K562 (cell line): ENCODE results near the gene MTERF4.

Experiments used
- CBX5 ChIP-seq: IDR thresholded peaks from 2 replicates; pipeline ENCODE4 v1.6.1; 2014; ENCODE audit warnings: low read depth, borderline replicate concordance
- FOXA1 ChIP-seq: fragments of 450-650 bp; IDR thresholded peaks from 2 replicates; pipeline ENCODE4 v1.6.1; 2016; ENCODE audit warnings: mild to moderate bottlenecking, borderline replicate concordance
- FOXJ3 ChIP-seq: sonication (generic); formaldehyde crosslinking; IDR thresholded peaks from 2 replicates; pipeline ENCODE4 v1.4.0; 2020; ENCODE audit warnings: mild to moderate bottlenecking, missing genetic modification reagents
- GTF2F1 ChIP-seq: IDR thresholded peaks from 2 replicates; pipeline ENCODE4 v1.6.1; 2011; ENCODE audit warnings: low read depth, low read length, improper control_type of control experiment
- HDGF ChIP-seq: fragments of 450-650 bp; IDR thresholded peaks from 2 replicates; pipeline ENCODE4 v1.6.1; 2016
- RAD21 ChIP-seq, 2 experiments: fragments of 250-450 bp in 1 of 2; fragments of 450-650 bp in 1 of 2; sonication (Bioruptor Pico) in 1 of 2; formaldehyde crosslinking in 1 of 2; IDR thresholded peaks in 1 of 2; conservative IDR thresholded peaks in 1 of 2; 2 replicates each; pipeline versions ENCODE4 v1.4.0 to v1.8.0; 2020 to 2022; ENCODE audit warnings: mild to moderate bottlenecking in 2 of 2, moderate library complexity in 1 of 2
- TCF7L2 ChIP-seq: fragments of 150-350 bp; IDR thresholded peaks from 2 replicates; pipeline ENCODE4 v1.6.1; 2016; ENCODE audit warnings: low read depth, mild to moderate bottlenecking, low read length, moderate library complexity
- YY1 ChIP-seq, 3 experiments: IDR thresholded peaks; 2 replicates each; pipeline ENCODE4 v1.6.1; 2011; ENCODE audit warnings: low read length in 2 of 3, mild to moderate bottlenecking in 2 of 3, moderate library complexity in 2 of 3, borderline replicate concordance in 1 of 3, control low read depth in 1 of 3, low read depth in 1 of 3; ENCODE audit not compliant: insufficient read depth in 3 of 3, insufficient replicate concordance in 2 of 3, control insufficient read depth in 1 of 3, insufficient read length in 1 of 3; ENCODE audit errors: extremely low read depth in 1 of 3
- TF ChIP-seq, protein P1 (sequence below), 3 experiments: IDR thresholded peaks in 2 of 3; conservative IDR thresholded peaks in 1 of 3; 2 replicates each; pipeline ENCODE4 v1.5.1; 2011 to 2012; ENCODE audit warnings: low read length in 3 of 3, mild to moderate bottlenecking in 3 of 3, control low read depth in 2 of 3, improper control_type of control experiment in 1 of 3, inconsistent platforms in 1 of 3, low read depth in 1 of 3, mixed read lengths in 1 of 3, moderate library complexity in 1 of 3; ENCODE audit not compliant: insufficient read depth in 2 of 3
- TF ChIP-seq, protein P2 (sequence below): fragments of 450-650 bp; formaldehyde crosslinking; IDR thresholded peaks from 2 replicates; pipeline ENCODE4 v1.4.0; 2022; ENCODE audit warnings: missing genetic modification characterization
- TF ChIP-seq, protein P3 (sequence below): fragments of 250-450 bp; sonication (Bioruptor Pico); IDR thresholded peaks from 2 replicates; pipeline ENCODE4 v1.8.0; 2022; ENCODE audit warnings: inconsistent platforms
- TF ChIP-seq, protein P4 (sequence below), 2 experiments: fragments of 450-650 bp; formaldehyde crosslinking in 1 of 2; IDR thresholded peaks; 2 replicates each; pipeline versions ENCODE4 v1.4.0 to v1.6.1; 2014 to 2020; ENCODE audit warnings: mild to moderate bottlenecking in 2 of 2, borderline replicate concordance in 1 of 2, low read depth in 1 of 2

DNA sequence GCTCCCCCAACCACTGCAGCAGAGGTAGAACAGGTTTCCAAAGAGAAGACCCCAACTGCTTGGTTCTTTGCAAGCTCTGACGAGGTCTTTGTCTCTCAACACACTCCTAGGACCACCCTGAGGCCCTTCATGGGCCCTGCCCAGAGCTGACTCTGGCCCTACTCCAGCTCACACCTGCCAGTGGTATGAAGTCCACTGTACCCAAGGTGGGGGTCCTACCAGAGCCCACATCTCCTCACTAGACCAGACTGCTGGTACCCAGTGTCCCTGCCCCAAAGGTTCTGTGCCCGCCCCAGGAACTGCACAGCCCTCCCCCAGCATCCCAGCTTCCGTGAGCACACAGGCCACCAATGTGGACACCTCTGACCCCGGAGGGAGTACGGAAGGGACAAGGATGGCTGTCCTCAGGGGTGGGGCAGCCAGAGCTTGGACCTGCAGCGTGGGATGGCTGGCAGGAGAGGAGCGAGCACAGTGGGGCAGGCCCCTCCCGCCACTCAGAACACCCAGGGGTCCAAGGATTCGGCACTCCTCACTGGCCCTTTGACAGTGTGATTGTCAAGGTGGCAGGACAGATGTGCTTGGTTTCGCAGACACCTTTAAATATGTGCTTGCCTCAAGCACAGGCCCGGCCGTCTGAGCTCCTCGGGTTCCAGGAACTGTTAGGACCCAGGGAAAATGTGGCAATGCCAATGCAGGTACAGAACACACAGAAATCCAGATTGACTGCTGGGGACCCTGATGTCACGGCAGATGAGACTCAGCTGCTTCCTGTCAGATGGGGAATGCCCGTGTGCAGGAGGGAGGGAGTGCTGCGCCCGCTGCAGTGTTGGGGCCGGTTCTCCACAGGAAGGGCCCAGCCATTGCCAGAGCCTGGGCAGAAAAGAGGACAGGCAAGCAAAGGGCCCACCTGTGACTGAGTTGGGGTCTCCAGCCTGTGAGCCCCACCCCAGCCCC lies 51.2 kb downstream of the MTERF4 start:
- no peak for TF ChIP-seq FOXA1
- TF ChIP-seq GTF2F1 = no peak
- no peak for TF ChIP-seq TCF7L2
- TF ChIP-seq, protein P1, sequence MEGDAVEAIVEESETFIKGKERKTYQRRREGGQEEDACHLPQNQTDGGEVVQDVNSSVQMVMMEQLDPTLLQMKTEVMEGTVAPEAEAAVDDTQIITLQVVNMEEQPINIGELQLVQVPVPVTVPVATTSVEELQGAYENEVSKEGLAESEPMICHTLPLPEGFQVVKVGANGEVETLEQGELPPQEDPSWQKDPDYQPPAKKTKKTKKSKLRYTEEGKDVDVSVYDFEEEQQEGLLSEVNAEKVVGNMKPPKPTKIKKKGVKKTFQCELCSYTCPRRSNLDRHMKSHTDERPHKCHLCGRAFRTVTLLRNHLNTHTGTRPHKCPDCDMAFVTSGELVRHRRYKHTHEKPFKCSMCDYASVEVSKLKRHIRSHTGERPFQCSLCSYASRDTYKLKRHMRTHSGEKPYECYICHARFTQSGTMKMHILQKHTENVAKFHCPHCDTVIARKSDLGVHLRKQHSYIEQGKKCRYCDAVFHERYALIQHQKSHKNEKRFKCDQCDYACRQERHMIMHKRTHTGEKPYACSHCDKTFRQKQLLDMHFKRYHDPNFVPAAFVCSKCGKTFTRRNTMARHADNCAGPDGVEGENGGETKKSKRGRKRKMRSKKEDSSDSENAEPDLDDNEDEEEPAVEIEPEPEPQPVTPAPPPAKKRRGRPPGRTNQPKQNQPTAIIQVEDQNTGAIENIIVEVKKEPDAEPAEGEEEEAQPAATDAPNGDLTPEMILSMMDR (IDR thresholded peaks at IDR 0.05 in 2 of 3, conservative IDR thresholded peaks at IDR 0.05 in 1 of 3; ENCODE audit: insufficient read depth in 2 of 3, low read depth in 1 of 3, low read length in 3 of 3) = no peak
- TF ChIP-seq, protein P2, sequence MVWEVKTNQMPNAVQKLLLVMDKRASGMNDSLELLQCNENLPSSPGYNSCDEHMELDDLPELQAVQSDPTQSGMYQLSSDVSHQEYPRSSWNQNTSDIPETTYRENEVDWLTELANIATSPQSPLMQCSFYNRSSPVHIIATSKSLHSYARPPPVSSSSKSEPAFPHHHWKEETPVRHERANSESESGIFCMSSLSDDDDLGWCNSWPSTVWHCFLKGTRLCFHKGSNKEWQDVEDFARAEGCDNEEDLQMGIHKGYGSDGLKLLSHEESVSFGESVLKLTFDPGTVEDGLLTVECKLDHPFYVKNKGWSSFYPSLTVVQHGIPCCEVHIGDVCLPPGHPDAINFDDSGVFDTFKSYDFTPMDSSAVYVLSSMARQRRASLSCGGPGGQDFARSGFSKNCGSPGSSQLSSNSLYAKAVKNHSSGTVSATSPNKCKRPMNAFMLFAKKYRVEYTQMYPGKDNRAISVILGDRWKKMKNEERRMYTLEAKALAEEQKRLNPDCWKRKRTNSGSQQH (CRISPR knock-in tag) = no peak
- no peak for TF ChIP-seq YY1 (IDR thresholded peaks at IDR 0.05; ENCODE audit: borderline replicate concordance in 1 of 3, control insufficient read depth in 1 of 3, extremely low read depth in 1 of 3, insufficient read depth in 3 of 3, insufficient read length in 1 of 3, insufficient replicate concordance in 2 of 3, low read depth in 1 of 3, low read length in 2 of 3)
- TF ChIP-seq, protein P3, sequence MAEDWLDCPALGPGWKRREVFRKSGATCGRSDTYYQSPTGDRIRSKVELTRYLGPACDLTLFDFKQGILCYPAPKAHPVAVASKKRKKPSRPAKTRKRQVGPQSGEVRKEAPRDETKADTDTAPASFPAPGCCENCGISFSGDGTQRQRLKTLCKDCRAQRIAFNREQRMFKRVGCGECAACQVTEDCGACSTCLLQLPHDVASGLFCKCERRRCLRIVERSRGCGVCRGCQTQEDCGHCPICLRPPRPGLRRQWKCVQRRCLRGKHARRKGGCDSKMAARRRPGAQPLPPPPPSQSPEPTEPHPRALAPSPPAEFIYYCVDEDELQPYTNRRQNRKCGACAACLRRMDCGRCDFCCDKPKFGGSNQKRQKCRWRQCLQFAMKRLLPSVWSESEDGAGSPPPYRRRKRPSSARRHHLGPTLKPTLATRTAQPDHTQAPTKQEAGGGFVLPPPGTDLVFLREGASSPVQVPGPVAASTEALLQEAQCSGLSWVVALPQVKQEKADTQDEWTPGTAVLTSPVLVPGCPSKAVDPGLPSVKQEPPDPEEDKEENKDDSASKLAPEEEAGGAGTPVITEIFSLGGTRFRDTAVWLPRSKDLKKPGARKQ = no peak
- TF ChIP-seq HDGF = no peak
- no peak for TF ChIP-seq FOXJ3
- TF ChIP-seq RAD21 (CRISPR knock-in tag; conservative IDR thresholded peaks at IDR 0.05 in 1 of 2, IDR thresholded peaks at IDR 0.05 in 1 of 2) = no peak
- TF ChIP-seq, protein P4, sequence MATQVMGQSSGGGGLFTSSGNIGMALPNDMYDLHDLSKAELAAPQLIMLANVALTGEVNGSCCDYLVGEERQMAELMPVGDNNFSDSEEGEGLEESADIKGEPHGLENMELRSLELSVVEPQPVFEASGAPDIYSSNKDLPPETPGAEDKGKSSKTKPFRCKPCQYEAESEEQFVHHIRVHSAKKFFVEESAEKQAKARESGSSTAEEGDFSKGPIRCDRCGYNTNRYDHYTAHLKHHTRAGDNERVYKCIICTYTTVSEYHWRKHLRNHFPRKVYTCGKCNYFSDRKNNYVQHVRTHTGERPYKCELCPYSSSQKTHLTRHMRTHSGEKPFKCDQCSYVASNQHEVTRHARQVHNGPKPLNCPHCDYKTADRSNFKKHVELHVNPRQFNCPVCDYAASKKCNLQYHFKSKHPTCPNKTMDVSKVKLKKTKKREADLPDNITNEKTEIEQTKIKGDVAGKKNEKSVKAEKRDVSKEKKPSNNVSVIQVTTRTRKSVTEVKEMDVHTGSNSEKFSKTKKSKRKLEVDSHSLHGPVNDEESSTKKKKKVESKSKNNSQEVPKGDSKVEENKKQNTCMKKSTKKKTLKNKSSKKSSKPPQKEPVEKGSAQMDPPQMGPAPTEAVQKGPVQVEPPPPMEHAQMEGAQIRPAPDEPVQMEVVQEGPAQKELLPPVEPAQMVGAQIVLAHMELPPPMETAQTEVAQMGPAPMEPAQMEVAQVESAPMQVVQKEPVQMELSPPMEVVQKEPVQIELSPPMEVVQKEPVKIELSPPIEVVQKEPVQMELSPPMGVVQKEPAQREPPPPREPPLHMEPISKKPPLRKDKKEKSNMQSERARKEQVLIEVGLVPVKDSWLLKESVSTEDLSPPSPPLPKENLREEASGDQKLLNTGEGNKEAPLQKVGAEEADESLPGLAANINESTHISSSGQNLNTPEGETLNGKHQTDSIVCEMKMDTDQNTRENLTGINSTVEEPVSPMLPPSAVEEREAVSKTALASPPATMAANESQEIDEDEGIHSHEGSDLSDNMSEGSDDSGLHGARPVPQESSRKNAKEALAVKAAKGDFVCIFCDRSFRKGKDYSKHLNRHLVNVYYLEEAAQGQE (IDR thresholded peaks at IDR 0.05; ENCODE audit: borderline replicate concordance) = no peak
- TF ChIP-seq, protein P4 (CRISPR knock-in tag; IDR thresholded peaks at IDR 0.05; ENCODE audit: low read depth) = no peak
- TF ChIP-seq CBX5 = no peak
